Measurements from ENCODE around the gene S100PBP.

GRCh38 chr1:32888677-32889420, 71.4 kb downstream of the S100PBP start:
- TF ChIP-seq, protein P1, sequence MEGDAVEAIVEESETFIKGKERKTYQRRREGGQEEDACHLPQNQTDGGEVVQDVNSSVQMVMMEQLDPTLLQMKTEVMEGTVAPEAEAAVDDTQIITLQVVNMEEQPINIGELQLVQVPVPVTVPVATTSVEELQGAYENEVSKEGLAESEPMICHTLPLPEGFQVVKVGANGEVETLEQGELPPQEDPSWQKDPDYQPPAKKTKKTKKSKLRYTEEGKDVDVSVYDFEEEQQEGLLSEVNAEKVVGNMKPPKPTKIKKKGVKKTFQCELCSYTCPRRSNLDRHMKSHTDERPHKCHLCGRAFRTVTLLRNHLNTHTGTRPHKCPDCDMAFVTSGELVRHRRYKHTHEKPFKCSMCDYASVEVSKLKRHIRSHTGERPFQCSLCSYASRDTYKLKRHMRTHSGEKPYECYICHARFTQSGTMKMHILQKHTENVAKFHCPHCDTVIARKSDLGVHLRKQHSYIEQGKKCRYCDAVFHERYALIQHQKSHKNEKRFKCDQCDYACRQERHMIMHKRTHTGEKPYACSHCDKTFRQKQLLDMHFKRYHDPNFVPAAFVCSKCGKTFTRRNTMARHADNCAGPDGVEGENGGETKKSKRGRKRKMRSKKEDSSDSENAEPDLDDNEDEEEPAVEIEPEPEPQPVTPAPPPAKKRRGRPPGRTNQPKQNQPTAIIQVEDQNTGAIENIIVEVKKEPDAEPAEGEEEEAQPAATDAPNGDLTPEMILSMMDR (conservative IDR thresholded peaks at IDR 0.05 in 1 of 2, IDR thresholded peaks at IDR 0.05 in 1 of 2; ENCODE audit: low read depth in 1 of 2, low read length in 2 of 2): no peak
- TF ChIP-seq EZH2 (IDR thresholded peaks at IDR 0.05; ENCODE audit: low read length, missing control alignments): no peak
